Stimulated activated CD8-positive, alpha-beta memory T cell treated with anti-CD3 and anti-CD28 coated beads, Interleukin-15, amount 100 ng/mL, for 4 hours (primary cell): ENCODE data around the gene MLX.
"Not testable (repeated sequence)": the region's sequence is repeated elsewhere in the genome, so short reads cannot be mapped to it uniquely, and the experiment has no call there.

Experiments used
- DNase-seq, 2 donors: peaks; one replicate each; pipeline ENCODE4 v3.0.0-alpha.2; 2020; ENCODE audit warnings: low read depth in 2 of 2

The MLX gene

GRCh38 chr17:42555122-42555622, 11.7 kb upstream of the MLX start:
- no peak for DNase-seq

- not testable (repeated sequence) for DNase-seq
These were observed 10.8 kb upstream of the MLX start for GRCh38 chr17:42555961-42556617.

GRCh38 chr17:42559075-42559474, 7.8 kb upstream of the MLX start:
- no peak for DNase-seq

- no peak for DNase-seq
These were observed 6.7 kb upstream of the MLX start for GRCh38 chr17:42560246-42560645.

GRCh38 chr17:42561897-42562387, 5.0 kb upstream of the MLX start, which contains the start of gene COASY:
COASY (plus strand) TSS chr17:42562148; CDS start chr17:42562623, 475 bp downstream.
- peak; percentile 79 to 86 for DNase-seq

GRCh38 chr17:42562388-42563142, 4.3 kb upstream of the MLX start:
- DNase-seq: no peak

- no peak for DNase-seq
These were observed 3.8 kb upstream of the MLX start for GRCh38 chr17:42563143-42563509.

GRCh38 chr17:42563543-42563942, 3.4 kb upstream of the MLX start:
- no peak for DNase-seq

- no peak for DNase-seq
These were observed 3.0 kb upstream of the MLX start for GRCh38 chr17:42563950-42564349.

- no peak for DNase-seq
These were observed 1.9 kb upstream of the MLX start for GRCh38 chr17:42564815-42565522.

- no peak for DNase-seq
These were observed 1.2 kb upstream of the MLX start for GRCh38 chr17:42565523-42566214.

GRCh38 chr17:42566215-42566882, 551 bp upstream of the MLX start:
- DNase-seq: no peak

GRCh38 chr17:42568341-42569111, 1.6 kb downstream of the MLX start:
- DNase-seq: no peak

- DNase-seq: no peak
These were observed 4.7 kb downstream of the MLX start for GRCh38 chr17:42571435-42572225.

- DNase-seq: no peak
These were observed 6.2 kb downstream of the MLX start for GRCh38 chr17:42573095-42573494.

- no peak for DNase-seq
These were observed 7.6 kb downstream of the MLX start for GRCh38 chr17:42574463-42574862.

- no peak for DNase-seq
These were observed 10.2 kb downstream of the MLX start for GRCh38 chr17:42577140-42577531.

- DNase-seq: peak; percentile 80 to 85
These were observed 10.8 kb downstream of the MLX start, which contains the start of gene PSMC3IP for GRCh38 chr17:42577532-42578281. PSMC3IP (minus strand) TSS chr17:42577729; CDS start chr17:42577686, 43 bp downstream.
